Neural cell (in vitro differentiated cells): ENCODE measurements around the gene MYCN.

ENCODE experiments used
- CTCF ChIP-seq: fragments of 450-650 bp; IDR thresholded peaks from 2 replicates; pipeline ENCODE4 v1.5.1; 2014; ENCODE audit warnings: antibody characterized with exemption, mild to moderate bottlenecking, moderate library complexity; ENCODE audit not compliant: poor library complexity, severe bottlenecking
- EZH2 ChIP-seq: fragments of 200-600, 300-800 bp; shearing (Covaris generic), sonication (generic); IDR thresholded peaks from 2 replicates; pipeline ENCODE4 v1.6.1; 2014; ENCODE audit warnings: antibody characterized with exemption, low read length, borderline replicate concordance, mild to moderate bottlenecking; ENCODE audit not compliant: insufficient read depth, poor library complexity, severe bottlenecking

- TF ChIP-seq EZH2: no peak
- no peak for TF ChIP-seq CTCF
Observed at GRCh38 chr2:15916336-15916735, 24.0 kb upstream of the MYCN start.
